GM19099 (cell line): ENCODE measurements around the gene WDR43.

Experiments
- POLR2A ChIP-seq: IDR thresholded peaks from 3 replicates; pipeline ENCODE4 v1.6.1; 2011; ENCODE audit warnings: low read depth; ENCODE audit not compliant: insufficient read length; ENCODE audit errors: extremely low read depth

The WDR43 gene

DNA sequence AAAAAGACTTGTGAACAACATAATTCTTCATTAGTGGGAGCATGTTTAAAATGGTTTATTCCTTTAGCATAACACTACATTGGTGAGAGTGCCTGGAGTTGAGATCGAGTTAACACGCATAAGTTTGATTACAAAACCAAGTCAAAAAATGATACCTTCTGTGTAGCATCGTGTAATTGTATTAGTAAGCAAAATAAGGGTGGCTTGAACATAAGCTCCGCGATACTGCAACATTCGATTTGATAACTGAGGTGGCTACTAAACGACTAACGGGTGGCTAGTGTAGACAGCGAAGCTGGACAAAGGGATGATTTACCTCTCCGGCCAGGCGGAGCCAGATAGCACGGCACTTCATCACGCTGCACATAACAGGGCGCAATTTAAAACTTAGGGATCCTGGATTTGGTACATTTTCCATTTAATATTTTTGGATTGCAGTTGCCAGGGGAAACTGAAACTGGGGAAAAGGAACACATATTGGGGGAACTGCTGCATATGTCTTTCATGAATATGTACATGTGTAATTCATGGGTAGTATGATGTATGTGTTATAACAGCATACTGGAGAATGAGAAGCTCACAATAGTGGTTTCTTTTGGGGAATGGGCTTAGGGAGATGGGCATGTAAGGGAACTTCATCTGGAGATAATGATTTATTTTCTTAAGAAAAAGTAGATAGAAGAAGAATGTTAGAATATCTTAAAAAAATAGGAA is 50.2 kb downstream of the WDR43 start:
- no peak for TF ChIP-seq POLR2A

DNA sequence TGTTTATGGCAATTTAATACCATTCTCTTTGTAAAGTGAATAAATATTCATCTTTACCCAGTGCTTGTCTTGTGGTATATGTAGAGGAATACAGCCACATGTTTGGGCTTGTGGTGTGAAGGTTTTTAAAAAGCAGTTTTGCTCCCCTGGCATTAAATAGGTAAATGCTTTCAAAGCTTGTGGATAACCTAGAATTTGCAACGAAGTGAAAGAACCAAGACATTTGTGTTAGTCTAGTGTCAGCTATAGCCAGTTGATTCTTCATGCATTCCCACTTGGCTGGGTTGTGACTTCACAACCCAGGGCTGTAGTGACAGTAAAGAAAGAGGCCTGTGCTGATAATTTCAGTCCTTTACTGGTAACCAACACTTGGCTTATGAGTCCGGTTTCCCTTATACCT is 53.7 kb downstream of the WDR43 start:
- TF ChIP-seq POLR2A: no peak

DNA sequence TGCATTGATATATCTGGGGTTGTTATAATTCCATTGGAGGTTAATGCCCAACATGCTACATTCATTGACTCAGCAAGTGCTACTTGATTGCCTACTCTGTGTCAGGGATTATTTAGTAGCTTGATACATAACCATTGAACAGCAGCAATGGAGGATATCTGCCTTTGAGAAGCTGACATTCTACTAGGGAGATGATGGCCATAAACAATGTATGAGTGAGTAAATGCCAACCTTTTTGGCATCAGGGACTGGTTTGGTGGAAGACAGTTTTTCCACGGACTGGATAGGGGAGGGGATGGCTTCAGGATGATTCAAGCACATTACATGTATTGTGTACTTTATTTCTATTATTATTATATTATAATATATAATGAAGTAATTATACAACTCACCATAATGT is 54.7 kb downstream of the WDR43 start:
- no peak for TF ChIP-seq POLR2A

DNA sequence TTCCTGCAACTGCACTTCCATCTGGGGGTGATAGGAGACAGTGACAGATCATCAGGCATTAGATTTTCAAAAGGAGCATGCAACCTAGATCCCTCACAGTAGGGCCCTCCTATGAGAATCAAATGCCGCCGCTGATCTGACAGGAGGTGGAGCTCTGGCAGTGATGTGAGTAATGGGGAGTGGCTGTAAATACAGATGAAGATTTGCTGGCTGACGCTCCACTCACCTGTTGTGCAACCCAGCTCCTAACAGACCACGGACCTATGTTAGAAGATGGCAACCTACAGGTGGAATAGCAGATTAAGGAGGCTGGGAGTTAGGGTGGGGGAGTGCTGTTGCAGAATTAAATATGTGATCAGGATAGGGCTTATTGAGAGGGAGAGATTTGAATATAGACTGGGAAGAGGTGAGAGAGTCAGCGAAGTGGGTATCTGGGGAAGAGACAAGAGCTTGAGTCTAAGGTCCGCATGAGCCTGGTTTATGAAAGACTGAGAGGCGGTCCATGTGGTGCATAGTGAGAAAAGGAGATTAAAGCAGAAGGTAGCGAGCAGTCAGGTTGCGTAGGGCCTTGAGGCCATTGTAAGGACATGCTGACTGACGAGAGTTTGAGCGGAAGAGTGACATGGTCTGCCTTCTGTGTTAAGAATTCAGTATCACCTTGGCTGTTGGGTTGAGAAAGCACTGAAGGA is 55.3 kb downstream of the WDR43 start:
- TF ChIP-seq POLR2A: no peak

DNA sequence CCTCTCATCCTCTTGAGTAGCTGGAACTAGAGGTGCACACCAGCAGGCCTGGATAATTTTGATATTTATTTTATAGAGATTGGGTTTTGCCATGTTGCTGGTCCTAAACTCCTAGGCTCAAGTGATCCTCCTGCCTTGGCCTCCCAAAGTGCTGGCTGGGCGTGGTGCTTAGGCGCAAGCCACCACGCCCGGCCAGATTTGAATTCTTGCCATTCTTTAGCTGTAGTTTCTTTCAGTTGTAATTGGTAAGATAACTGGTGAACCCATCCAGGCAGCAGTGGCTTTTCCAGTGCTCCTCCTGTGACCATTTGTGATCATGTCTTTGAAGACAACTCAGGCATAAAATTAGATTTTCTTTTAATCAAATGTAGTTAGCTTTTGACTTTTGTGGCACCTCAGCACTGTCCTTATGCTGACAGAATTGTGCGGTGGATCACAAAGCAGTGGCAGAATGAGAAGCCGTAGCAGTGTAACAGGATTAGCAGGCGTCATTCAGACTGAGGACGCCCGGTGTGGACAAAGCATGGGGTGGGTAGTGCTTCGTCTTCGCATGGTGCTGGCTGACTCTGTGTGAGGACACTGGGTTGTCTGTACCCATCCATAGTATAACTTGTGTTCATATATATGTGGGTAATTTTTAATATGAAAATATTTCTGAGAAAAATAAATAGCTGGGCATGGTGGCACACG is 56.6 kb downstream of the WDR43 start:
- TF ChIP-seq POLR2A: no peak

DNA sequence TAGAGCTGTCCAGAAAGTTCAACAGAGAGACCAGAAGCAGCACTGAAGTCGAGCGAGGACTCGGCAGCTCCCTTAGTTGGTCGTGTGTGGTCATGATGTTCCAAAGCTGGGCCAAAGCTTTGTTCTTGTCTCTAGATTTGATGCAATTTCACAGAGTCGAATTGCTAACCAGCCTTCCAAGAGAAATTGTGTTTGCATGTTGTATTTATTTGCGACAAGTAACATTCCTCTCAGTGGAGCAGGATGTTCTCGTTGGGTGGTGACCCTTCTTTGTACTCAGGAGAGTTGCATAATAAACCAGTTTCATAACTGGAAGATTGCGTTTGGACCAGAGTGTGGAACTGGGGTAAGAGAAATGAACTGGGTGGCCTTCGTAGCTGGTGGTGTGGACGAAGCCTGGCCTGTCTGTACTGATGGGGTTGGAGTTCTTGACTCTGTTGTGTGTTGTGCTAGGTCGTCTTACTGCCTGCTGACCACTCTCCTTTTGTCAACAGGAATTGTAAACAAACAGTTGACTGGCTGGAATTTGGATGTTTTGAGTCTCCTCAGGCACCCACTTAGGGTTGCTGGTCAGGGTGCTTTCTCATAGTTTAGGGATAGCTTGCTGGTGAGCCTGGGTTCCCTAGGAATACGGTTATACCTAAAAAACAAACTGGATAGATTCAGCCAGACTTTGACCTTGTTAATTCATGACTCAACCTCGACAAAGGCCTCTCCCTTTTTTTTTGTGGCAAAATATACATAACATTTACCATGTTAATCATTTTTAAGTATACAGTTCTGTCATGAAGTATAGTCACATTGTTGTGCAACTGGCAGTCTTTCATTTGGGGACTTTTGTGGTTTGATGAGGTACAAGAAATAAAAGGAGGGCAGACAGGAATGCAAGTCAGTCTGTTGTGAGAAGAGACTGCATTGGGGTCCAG is 57.7 kb downstream of the WDR43 start:
- TF ChIP-seq POLR2A: no peak

DNA sequence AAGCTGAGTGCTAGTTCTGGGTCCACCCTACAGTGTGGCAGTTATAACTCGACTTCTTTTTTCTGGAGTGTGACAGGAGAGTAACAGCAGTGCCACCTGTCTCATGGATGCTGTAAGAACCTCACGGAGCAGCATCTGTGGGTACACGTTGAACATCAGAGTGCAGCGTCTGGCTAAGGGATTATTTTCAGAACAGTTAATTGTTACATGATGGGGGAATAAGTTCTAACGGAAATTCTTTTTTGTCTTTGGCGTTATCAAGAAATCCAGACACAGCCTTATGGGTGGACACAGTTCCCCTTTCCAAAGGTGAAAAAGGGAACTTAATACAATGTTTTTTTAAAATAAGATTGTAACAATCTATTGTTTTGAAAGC is 58.4 kb downstream of the WDR43 start:
- no peak for TF ChIP-seq POLR2A

DNA sequence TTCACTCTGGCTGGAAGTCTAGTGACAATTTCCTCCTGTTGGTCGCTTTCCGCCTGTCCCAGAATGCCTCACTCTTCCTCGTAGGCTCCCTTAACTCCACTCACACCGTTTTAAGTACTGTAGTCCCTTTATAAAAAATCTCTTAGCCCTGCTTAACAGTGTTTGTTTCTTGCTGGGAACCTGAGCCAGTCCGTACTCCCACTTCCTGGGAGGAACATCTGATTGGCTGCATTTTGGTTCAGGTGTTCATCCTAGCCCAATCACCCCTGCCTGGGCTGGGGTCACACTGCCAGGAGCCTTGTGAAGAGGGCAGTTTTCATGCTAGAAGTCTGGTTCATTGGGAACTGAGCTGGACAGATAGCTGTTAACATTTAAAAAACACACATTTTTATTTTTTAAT is 61.0 kb downstream of the WDR43 start:
- TF ChIP-seq POLR2A: no peak

DNA sequence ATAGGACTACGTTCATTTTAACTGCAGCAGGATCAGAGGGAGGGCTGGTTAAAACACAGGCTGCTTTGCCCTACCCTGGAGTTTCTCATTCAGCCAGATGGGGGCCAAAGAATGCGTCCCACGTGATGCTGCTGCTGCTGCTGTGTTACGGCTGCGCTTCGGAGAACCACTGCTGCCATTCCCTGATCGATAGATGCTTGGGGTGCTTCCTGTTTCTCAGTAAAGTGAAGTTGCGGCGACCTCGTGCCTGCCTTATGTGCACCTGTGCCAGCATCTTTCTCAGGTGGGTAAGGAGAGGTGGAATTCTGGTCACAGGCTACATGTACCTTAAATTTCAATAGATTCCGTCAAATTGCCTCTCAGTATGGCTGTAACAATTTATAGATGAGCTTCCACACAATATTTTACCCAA is 62.0 kb downstream of the WDR43 start:
- no peak for TF ChIP-seq POLR2A

DNA sequence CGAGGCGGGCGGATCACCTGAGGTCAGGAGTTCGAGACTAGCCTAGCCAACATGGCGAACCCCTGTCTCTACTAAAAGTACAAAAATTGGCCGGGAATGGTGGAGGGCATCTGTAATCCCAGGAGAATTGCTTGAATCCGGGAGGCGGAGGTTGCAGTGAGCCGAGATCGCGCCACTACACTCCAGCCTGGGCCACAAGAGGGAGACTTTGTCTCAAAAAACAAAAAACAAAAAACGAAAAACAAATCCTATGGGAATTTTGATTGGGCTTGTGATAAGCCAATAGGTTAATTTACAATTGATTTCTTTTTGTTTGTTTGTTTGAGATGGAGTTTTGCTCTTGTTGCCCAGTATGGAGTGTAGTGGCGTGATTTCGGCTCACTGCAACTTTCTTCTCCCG is 62.4 kb downstream of the WDR43 start:
- no peak for TF ChIP-seq POLR2A

DNA sequence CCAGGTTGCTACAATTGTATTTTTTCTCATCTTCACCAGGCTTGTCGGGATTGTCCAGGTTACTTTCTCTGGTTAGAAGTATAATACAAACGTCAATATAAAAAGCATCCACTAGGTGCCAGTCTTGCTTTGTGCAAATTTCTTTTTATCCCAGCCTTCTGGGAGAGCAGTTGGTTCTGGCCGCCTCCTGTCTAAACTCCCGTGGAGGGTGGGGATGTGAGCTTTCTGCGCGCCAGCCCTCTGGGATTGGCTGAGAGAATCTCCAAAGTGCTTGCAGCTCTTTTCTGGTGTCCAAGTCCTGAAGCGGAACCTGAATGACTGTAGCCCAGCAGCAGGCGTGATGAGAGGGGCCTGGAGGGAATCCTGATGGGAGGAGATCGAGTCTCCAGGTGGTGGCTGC is 64.2 kb downstream of the WDR43 start:
- no peak for TF ChIP-seq POLR2A

DNA sequence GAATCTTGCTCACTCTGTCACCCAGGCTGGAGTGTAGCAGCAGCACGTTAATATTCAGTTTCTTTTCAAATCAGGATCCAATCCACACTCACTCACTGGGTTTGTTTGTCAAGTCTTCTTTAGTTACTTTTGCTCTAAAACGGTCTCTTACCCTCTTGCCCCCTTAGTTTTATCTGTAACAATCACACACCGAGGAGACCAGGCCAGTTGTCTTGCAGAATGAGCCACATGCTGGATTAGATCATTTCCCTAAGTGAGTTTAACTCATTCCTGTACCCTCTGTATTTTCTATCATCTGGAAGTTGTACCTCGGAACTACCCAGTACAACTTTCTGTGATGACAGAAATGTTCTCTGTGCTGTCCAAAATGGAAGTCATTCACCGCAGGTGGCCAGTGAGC is 65.9 kb downstream of the WDR43 start:
- TF ChIP-seq POLR2A: no peak

DNA sequence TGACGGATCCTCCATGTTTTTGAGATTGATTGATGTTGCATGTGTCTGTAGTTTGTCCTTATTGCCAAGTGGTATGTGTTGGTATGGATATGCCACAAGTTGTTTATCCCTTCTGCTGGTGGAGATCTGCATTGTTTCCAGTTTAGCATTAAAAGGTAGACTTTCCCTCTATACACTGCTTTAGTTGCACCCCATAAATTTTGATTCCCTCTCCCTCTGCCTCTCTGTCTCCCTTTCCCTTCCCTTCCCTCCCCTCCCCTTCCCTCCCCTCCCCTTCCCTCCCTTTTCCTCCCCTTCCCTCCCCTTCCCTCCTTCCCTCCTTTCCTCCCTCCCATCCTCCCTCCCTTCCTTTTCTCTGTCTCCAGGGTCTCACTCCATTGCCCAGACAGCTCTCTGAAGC is 68.0 kb downstream of the WDR43 start:
- no peak for TF ChIP-seq POLR2A

DNA sequence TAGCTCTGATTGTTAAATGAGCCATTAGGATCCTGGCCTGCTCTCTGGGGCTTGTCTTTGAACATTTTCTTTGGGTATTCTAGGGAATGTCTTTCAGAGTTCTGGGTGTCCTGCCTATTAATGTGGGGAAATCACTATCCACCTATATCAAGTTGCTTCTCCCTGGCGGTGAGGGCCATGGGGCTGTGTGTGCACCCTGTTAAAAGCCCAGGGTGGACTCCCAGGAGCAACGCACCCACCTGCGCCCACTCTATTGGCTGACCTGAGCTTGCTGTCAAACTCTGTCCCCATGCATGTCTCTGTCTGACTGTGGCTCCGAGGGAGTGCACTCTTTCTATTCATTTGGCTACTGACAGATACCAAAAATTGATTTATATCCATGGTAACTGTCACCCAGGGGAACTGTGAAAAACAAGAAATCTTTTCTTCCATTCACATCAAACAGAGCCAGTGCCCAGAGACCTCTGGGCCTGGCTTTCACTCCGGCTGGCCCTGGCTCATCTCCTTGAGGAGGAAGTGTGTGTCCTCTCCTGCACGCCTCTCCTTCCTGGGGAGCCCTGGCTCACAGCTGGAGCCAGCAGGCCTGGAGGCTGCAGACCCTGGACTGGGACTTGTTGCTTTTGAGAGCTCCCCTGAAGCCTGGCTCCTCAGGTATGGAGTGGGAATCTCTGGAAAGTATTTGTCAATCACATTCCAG is 76.1 kb downstream of the WDR43 start:
- no peak for TF ChIP-seq POLR2A
